Esophagus squamous epithelium (tissue), 4 donors: Measurements from ENCODE around the gene GSTM3.

Experiments used
- POLR2A ChIP-seq, 4 donors: fragments of 450-650 bp; IDR thresholded peaks; one replicate each; pipeline ENCODE4 v1.6.1; 2017; ENCODE audit warnings: antibody characterized with exemption in 4 of 4, mild to moderate bottlenecking in 4 of 4, moderate library complexity in 3 of 4
- TF ChIP-seq, protein P1 (sequence below), 6 experiments: fragments of 450-650 bp in 4 of 6; fragments of 200-600 bp in 2 of 6; sonication (generic) in 2 of 6; IDR thresholded peaks; one replicate each; pipeline ENCODE4 v1.5.1; 2016 to 2019; ENCODE audit warnings: antibody characterized with exemption in 6 of 6, mild to moderate bottlenecking in 4 of 6, moderate library complexity in 4 of 6

DNA sequence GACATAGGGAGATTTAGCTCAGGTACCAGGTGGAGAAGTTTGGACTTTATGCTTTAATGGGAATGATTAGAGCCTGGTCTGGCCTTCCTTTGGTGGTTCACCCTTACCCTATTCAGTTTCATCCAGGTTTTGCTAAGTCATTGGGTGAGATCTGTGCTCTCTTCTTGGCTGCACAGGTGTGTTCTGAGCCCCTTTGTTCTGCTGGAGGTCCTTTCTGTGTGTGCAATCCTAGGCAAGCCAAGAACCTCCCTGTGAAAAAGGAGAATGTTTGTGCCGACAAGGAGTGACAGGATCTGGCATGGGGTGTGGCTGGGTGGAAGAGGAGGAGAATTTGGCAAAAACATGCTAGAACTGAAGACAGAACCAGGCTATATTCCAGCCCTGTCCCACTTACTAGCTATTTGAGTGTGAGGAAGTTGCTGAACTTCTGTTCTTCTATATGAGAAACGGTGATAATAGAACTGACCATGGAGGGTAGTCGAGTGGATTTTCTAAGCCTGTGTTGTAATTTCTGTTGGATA lies 24.2 kb downstream of the GSTM3 start:
- TF ChIP-seq, protein P1, sequence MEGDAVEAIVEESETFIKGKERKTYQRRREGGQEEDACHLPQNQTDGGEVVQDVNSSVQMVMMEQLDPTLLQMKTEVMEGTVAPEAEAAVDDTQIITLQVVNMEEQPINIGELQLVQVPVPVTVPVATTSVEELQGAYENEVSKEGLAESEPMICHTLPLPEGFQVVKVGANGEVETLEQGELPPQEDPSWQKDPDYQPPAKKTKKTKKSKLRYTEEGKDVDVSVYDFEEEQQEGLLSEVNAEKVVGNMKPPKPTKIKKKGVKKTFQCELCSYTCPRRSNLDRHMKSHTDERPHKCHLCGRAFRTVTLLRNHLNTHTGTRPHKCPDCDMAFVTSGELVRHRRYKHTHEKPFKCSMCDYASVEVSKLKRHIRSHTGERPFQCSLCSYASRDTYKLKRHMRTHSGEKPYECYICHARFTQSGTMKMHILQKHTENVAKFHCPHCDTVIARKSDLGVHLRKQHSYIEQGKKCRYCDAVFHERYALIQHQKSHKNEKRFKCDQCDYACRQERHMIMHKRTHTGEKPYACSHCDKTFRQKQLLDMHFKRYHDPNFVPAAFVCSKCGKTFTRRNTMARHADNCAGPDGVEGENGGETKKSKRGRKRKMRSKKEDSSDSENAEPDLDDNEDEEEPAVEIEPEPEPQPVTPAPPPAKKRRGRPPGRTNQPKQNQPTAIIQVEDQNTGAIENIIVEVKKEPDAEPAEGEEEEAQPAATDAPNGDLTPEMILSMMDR (IDR thresholded peaks at IDR 0.05), result no peak
- no peak for TF ChIP-seq POLR2A (IDR thresholded peaks at IDR 0.05)
